22Rv1 (cell line): ENCODE measurements around the gene NMT1.

ENCODE experiments used
- ZFX ChIP-seq: fragments of 450-650 bp; IDR thresholded peaks from 2 replicates; pipeline ENCODE4 v1.6.1; 2017; ENCODE audit warnings: antibody characterized with exemption, borderline replicate concordance
- TF ChIP-seq, protein P1 (sequence below): fragments of 450-650 bp; IDR thresholded peaks from 2 replicates; pipeline ENCODE4 v1.5.1; 2017; ENCODE audit warnings: mild to moderate bottlenecking

DNA sequence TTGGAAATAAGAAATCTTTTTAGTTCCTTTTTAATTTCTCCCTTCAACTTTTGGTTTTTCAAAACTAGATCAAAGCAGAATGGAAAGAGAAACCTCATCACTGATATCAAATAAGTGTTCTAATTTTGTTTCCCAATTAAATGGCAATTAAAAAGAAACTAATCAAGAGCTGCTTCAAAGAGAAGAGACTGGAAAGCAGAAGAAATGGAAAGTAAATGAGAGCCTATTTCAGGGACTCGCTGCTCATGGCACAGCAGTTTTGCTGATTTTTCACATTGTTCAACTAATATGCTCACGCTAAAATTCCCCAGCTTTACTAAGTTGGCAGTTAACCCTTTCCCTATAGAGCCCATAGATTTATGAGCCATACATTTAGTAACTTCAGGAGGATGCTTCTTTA is 6.5 kb downstream of the NMT1 start:
- TF ChIP-seq, protein P1, sequence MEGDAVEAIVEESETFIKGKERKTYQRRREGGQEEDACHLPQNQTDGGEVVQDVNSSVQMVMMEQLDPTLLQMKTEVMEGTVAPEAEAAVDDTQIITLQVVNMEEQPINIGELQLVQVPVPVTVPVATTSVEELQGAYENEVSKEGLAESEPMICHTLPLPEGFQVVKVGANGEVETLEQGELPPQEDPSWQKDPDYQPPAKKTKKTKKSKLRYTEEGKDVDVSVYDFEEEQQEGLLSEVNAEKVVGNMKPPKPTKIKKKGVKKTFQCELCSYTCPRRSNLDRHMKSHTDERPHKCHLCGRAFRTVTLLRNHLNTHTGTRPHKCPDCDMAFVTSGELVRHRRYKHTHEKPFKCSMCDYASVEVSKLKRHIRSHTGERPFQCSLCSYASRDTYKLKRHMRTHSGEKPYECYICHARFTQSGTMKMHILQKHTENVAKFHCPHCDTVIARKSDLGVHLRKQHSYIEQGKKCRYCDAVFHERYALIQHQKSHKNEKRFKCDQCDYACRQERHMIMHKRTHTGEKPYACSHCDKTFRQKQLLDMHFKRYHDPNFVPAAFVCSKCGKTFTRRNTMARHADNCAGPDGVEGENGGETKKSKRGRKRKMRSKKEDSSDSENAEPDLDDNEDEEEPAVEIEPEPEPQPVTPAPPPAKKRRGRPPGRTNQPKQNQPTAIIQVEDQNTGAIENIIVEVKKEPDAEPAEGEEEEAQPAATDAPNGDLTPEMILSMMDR = no peak
- TF ChIP-seq ZFX = no peak
